ENCODE measurements around the gene LMOD1.

Gene LMOD1

GRCh38 chr1:201848230-201848629 is 98.1 kb downstream of the LMOD1 start:
- no peaks in the 10 kb centered on the region for H3K9me3 Mint-ChIP-seq
- DNase-seq (ENCODE audit: low spot score in 2 of 2) (no peak), ATAC-seq (replicated peaks; ENCODE audit: extremely low read depth, poor library complexity, severe bottlenecking) (no peak)
- H3K36me3 Mint-ChIP-seq (ENCODE audit: insufficient read depth) = peaks cover 33% of the 10 kb centered on the region
- H3K4me1 Mint-ChIP-seq = peaks cover 14% of the 10 kb centered on the region
- H3K27ac Mint-ChIP-seq (ENCODE audit: low read depth) = no peak overlapping the region
- H3K27me3 Mint-ChIP-seq = no peaks in the 10 kb centered on the region
- H3K4me3 Mint-ChIP-seq = no peak overlapping the region

GRCh38 chr1:201847150-201847549 is 99.2 kb downstream of the LMOD1 start:
- ATAC-seq (replicated peaks; ENCODE audit: extremely low read depth, poor library complexity, severe bottlenecking) (no peak), DNase-seq (ENCODE audit: low spot score in 2 of 2) (no peak)
- no peak overlapping the region for H3K4me3 Mint-ChIP-seq
- H3K36me3 Mint-ChIP-seq (ENCODE audit: insufficient read depth) = peaks cover 28% of the 10 kb centered on the region
- no peaks in the 10 kb centered on the region for H3K9me3 Mint-ChIP-seq
- H3K27ac Mint-ChIP-seq (ENCODE audit: low read depth) = no peak overlapping the region
- no peaks in the 10 kb centered on the region for H3K27me3 Mint-ChIP-seq
- H3K4me1 Mint-ChIP-seq = peaks cover 25% of the 10 kb centered on the region

Data from central memory CD8-positive, alpha-beta T cell (primary cell).